ENCODE results near the gene IGSF3.
"Not testable (repeated sequence)": the region's sequence is repeated elsewhere in the genome, so short reads cannot be mapped to it uniquely, and the experiment has no call there.

DNA sequence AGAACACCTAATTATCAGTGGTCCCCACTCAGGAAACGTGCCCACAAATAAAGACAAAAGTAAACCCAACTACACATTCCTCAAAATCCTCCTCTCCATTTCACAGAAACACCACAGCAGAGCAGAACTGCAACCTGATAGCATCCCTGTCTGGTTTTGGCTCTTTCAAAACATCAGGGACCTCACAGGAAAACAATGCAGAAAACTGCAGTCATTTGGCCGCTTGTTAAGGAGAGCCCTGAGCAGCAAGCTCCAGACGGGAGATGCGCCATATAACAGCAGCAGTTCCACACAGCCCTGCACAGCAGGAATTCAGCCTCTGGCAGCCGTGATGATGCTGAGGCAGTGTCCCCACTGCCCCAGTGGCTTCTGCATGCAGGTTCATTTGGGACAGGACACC, 23.4 kb downstream of the IGSF3 start:
- TF ChIP-seq, protein P1, sequence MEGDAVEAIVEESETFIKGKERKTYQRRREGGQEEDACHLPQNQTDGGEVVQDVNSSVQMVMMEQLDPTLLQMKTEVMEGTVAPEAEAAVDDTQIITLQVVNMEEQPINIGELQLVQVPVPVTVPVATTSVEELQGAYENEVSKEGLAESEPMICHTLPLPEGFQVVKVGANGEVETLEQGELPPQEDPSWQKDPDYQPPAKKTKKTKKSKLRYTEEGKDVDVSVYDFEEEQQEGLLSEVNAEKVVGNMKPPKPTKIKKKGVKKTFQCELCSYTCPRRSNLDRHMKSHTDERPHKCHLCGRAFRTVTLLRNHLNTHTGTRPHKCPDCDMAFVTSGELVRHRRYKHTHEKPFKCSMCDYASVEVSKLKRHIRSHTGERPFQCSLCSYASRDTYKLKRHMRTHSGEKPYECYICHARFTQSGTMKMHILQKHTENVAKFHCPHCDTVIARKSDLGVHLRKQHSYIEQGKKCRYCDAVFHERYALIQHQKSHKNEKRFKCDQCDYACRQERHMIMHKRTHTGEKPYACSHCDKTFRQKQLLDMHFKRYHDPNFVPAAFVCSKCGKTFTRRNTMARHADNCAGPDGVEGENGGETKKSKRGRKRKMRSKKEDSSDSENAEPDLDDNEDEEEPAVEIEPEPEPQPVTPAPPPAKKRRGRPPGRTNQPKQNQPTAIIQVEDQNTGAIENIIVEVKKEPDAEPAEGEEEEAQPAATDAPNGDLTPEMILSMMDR (conservative IDR thresholded peaks at IDR 0.05): not testable (repeated sequence)
- TF ChIP-seq EZH2 (IDR thresholded peaks at IDR 0.05; ENCODE audit: low read depth): not testable (repeated sequence)
